NB4 (cell line): ENCODE results near the gene OR5C1.
"Not testable (repeated sequence)": the region's sequence is repeated elsewhere in the genome, so short reads cannot be mapped to it uniquely, and the experiment has no call there.

Experiments used
- DNase-seq: peaks from one replicate; pipeline ENCODE4 v3.0.0; 2010; ENCODE audit warnings: low read depth
- H3K4me3 ChIP-seq: one replicate; pipeline ENCODE4 v1.5.1; 2011; ENCODE audit warnings: mild to moderate bottlenecking, low read depth, low read length, moderate library complexity
- MYC ChIP-seq: IDR thresholded peaks from 2 replicates; pipeline ENCODE4 v1.6.1; 2011; ENCODE audit warnings: low read depth, low read length
- POLR2A ChIP-seq: IDR thresholded peaks from 2 replicates; pipeline ENCODE4 v1.6.1; 2011; ENCODE audit warnings: mild to moderate bottlenecking; ENCODE audit not compliant: insufficient read length; ENCODE audit errors: extremely low read depth
- TF ChIP-seq, protein P1 (sequence below): IDR thresholded peaks from one replicate; pipeline ENCODE4 v1.5.1; 2012; ENCODE audit warnings: low read depth, low read length
- TF ChIP-seq, protein P2 (sequence below): IDR thresholded peaks from 2 replicates; pipeline ENCODE4 v1.6.1; 2011; ENCODE audit warnings: low read depth, low read length

Gene OR5C1

GRCh38 chr9:122821278-122821943 lies 32.7 kb downstream of the OR5C1 start:
- DNase-seq, result peak; percentile 68
- TF ChIP-seq POLR2A (no peak), MYC (0 out of 2 replicates have a peak, but pooled peaks have one; percentile 12)
- TF ChIP-seq, protein P1, sequence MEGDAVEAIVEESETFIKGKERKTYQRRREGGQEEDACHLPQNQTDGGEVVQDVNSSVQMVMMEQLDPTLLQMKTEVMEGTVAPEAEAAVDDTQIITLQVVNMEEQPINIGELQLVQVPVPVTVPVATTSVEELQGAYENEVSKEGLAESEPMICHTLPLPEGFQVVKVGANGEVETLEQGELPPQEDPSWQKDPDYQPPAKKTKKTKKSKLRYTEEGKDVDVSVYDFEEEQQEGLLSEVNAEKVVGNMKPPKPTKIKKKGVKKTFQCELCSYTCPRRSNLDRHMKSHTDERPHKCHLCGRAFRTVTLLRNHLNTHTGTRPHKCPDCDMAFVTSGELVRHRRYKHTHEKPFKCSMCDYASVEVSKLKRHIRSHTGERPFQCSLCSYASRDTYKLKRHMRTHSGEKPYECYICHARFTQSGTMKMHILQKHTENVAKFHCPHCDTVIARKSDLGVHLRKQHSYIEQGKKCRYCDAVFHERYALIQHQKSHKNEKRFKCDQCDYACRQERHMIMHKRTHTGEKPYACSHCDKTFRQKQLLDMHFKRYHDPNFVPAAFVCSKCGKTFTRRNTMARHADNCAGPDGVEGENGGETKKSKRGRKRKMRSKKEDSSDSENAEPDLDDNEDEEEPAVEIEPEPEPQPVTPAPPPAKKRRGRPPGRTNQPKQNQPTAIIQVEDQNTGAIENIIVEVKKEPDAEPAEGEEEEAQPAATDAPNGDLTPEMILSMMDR, result no peak
- TF ChIP-seq, protein P2, sequence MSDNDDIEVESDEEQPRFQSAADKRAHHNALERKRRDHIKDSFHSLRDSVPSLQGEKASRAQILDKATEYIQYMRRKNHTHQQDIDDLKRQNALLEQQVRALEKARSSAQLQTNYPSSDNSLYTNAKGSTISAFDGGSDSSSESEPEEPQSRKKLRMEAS, result peak; percentile 30; the same call in 1 of the 2 replicates
- no peak overlapping the region for H3K4me3 ChIP-seq

DNA sequence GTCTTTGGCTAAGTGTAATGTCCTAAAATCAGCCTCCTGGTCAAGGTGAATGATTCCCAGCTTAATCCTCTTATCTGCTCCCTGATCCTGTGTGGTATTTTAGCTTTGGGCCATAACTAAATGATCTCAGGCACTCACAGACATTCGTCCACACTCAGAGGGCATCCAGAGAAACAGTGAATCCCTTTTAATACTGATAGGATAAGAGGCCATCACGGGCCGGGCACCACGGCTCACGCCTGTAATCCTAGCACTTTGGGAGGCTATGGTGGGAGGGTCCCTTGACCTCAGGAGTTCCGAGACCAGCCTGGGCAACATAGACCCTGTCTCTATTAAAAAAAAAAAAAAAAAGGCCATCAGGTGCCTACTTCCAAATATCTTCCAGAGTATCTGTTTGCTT lies 33.3 kb downstream of the OR5C1 start:
- TF ChIP-seq, protein P2, result no peak
- TF ChIP-seq MYC (no peak), POLR2A (no peak)
- TF ChIP-seq, protein P1, result no peak
- DNase-seq, result no peak
- no peak overlapping the region for H3K4me3 ChIP-seq

DNA sequence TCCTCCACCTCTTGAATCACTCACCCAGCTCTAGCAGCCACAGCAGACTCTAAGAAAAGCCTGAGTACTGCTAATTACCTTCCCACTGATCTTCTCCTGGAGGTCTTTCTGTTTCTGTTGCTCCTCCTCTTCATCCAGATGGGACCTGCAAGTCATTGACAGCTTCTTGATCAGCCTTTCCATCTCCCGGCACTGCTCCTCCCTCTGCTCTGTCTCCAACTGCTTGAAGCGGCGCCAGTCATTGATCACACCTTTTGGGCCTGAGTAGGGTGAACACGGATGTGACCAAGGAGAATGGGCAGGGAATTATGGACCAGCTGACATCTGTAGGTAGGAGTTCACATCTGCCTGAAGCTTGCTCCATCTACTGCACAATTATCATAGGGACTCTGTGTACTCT lies 34.2 kb downstream of the OR5C1 start:
- TF ChIP-seq, protein P2, result no peak
- TF ChIP-seq POLR2A (no peak), MYC (no peak)
- TF ChIP-seq, protein P1, result no peak
- no peak overlapping the region for H3K4me3 ChIP-seq

GRCh38 chr9:122827761-122828093 lies 39.0 kb downstream of the OR5C1 start:
- no peak for DNase-seq
- TF ChIP-seq, protein P2, result no peak
- TF ChIP-seq, protein P1, result no peak
- TF ChIP-seq MYC (no peak), POLR2A (no peak)
- peak overlapping the region; percentile 87 for H3K4me3 ChIP-seq

More for the DNA sequence above, 34.2 kb downstream of the OR5C1 start:
- DNase-seq, result no peak

DNA sequence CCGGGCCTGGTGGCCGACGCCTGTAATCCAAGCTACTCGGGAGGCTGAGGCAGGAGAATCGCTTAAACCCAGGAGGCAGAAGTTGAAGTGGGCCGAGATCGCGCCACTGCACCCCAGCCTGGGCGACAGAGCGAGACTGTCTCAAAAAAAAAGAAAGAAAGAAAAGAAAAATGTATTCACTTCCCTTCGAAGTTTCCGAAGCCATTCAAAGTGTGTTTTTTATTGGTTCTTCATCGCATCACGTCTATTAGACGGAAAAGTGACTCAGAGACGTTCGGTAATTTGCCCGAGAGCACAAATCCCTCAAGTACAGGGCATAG lies 40.2 kb downstream of the OR5C1 start:
- H3K4me3 ChIP-seq, result peak overlapping the region; percentile 87
- DNase-seq, result not testable (repeated sequence)

GRCh38 chr9:122832194-122832593 lies 43.5 kb downstream of the OR5C1 start:
- no peak overlapping the region for H3K4me3 ChIP-seq
- TF ChIP-seq, protein P1, result no peak
- TF ChIP-seq, protein P2, result no peak
- TF ChIP-seq MYC (no peak), POLR2A (no peak)
- no peak for DNase-seq
